GM18498 (cell line): ENCODE data around the gene PHETA1.
A peak's percentile ranks its signal among the peaks of the same experiment; 100 is the strongest.

ENCODE experiments used
- ATAC-seq: cut with Tn5 transposase; IDR thresholded peaks from one replicate; pipeline ENCODE4 v1.9.1; 2021; ENCODE audit warnings: mild to moderate bottlenecking, moderate library complexity; ENCODE audit not compliant: unreplicated experiment

The PHETA1 gene, protein sequence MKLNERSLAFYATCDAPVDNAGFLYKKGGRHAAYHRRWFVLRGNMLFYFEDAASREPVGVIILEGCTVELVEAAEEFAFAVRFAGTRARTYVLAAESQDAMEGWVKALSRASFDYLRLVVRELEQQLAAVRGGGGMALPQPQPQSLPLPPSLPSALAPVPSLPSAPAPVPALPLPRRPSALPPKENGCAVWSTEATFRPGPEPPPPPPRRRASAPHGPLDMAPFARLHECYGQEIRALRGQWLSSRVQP

DNA sequence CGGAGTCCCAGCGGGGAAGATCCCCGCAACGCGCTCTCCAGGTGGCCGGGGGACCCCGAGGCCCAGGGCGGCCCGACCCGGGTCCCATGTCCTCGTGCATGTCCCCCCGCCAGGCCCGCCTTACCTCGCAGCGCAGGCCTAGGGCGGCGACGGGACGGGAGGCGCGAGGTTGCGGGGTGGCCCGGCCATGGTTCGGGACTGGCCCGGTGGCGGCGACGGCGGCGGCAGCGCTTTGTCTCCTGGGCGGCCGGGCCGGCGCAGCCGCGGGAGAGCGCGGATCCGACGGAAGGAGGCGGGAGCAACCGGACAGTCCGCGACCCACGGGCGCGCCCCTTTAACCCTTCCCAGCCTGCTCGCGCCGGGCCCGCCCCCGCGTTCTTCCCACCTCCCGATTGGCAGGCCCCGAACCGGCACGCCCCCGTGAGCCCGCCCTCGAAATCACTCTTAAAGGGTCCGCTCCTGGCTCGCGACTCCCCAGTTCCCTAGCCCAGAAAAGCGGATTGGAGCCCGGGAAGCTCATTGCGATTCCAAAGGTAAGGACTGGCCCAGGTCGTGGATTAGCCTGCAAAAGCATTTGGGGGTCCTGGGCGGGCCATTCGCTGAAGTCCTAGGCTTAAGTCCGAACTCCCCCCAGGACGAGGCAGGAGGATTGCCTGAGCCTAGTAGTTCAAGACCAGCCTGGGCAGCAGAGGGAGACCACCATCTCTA, at the start of gene PHETA1:
Gene PHETA1, minus strand, starts transcription at position 308 of the 708 bp plus-strand sequence. CDS start 5,668 bp downstream, outside the sequence.
- ATAC-seq, result peak; percentile 98

DNA sequence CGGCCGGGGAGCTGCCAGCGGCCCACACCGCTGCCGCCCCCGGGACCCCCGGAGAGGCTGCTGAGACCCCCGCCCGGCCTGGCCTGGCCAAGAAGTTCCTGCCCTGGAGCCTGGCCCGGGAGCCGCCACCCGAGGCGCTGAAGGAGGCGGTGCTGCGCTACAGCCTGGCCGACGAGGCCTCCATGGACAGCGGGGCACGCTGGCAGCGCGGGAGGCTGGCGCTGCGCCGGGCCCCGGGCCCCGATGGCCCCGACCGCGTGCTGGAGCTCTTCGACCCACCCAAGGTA, 49.6 kb upstream of the PHETA1 start:
- no peak for ATAC-seq

DNA sequence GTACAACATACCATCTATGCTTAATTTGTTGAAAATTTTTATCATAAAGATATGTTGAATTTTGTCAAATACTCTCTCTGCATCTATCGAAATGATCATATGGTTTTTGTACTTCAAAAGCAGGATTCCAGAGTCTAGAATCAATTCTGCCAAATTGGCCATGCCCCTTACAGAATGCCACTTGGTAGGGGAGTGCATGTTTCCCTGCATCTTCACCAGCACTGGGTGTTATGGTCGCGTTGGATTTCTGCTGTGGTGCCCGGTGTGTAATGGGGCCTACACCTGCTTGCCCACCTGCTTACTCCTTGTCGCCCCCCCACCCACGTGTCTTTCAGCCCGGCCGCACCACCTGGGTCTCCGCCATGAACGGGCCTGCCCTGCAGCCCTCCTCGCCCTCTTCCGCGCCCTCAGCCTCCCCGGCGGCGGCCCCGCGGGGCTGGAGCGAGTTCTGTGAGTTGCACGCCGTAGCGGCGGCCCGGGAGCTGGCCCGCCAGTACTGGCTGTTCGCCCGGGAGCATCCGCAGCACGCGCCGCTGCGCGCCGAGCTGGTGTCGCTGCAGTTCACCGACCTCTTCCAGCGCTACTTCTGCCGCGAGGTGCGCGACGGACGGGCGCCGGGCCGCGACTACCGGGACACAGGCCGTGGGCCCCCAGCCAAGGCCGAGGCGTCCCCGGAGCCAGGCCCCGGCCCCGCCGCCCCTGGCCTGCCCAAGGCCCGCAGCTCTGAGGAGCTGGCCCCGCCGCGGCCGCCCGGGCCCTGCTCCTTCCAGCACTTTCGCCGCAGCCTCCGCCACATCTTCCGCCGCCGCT, 49.1 kb upstream of the PHETA1 start:
- ATAC-seq, result no peak

DNA sequence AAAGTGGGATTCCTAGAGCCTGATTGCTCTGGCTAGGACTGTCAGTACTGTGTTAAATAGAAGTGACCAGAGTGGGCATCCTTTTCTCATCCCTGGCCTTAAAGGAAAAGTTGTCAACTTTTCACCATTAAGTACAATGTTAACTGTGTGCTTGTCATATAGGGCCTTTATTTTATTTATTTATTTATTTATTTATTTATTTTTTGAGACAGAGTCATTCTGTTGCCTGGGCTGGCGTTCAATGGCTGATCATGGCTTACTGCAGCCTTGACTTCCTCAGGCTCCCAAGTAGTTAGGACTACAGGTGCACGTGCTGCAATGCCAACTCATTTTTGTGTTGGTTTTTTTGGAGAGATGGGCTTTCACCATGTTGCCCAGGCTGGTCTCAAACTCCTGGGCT, 48.4 kb upstream of the PHETA1 start:
- no peak for ATAC-seq

GRCh38 chr12:111414711-111415252, 45.9 kb upstream of the PHETA1 start:
- no peak for ATAC-seq

DNA sequence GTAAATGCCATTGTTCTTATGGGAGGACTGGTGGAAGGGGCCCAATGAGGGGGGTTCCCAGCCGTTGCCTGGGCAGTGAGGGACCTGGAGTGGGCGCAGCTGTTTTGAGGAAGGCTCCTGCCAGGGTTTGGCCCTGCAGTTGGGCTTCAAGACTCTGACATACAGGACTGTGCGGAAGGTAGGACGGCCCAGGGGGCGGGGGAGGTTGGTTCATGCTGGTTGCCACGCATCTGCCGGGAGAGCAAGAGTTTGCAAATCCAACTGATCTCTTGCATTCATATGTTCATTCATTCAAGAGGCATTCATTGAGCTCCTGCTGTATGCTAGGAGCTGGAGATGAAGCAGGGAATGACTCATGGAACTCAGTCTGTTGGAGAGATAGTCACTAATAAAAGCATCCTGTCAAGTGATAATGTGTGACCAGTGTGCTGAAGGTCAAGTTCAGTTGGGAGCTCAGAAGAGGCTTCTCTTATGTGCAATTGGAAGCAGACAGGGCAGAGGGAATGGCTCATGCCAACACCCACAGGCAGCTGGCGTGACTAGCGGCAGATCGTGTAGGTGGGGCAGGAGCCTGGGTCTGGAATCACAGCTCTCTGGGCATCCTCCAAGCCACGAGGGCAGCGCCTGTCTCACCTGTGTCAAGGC, 44.7 kb upstream of the PHETA1 start:
- ATAC-seq, result no peak

DNA sequence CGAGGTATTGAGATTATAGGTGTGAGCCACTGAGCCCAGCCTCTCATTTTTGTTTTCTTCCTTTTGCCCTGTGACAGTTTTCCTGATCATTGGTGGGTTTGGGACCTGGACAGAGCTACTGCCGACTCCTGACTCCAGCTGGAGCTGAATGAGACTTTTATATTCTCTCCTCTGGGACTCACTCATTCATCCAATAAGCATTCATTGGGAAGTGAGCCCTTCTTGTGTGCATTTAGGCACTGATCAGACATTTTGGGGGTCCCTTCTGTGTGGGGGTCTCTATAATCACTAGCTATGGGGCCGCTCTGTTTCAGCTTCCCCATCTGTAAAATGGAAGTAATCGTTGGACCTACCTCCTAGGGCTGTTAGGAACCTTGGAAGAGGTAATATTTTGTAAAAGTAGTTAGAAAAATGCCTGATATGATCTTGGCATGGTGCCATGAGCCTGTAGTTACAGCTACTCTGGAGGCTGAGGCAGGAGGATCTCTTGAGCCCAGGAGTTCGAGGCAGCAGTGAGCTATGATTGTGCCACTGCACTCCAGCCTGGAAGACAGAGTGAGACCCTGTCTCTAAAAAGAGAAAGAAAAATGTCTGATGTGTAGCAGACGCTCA, 44.0 kb upstream of the PHETA1 start:
- ATAC-seq, result no peak

DNA sequence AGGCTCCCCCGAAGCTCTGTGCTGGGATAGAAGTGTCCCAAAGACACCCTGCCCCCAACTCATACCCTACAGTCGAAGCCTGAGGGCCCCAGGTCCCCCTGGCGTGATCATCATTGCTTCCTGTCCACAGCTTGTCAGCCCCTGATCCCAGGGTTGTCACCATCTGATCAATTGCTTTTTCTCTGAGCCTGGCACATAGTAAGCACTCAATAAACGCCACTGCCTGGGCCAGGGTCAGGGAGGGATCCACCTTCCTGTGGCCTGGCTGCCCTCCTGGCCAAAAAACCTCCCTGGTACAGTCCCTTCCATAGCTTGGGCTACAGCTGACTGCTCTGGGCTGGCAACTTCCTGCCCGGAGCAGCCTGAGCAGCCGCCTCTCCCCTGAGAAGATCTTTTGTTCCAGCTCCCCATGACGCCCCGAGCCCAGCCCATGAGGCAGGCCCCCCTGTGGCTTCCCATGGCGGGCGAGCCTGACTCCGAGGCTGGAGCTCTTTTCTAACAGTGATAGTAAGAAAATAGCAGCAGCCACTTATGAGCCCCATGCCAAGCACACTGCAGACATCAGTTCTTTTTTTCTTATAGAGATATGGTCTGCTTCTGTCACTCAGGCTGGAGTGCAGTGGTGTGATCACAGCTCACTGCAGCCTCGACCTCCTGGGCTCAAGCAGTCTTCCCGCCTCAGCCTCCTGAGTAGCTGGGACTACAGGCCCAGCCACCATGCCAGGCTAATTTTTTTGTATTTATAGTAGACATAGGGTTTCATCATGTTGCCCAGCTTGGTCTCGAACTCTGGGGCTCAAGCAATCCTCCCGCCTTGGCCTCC, 43.3 kb upstream of the PHETA1 start:
- no peak for ATAC-seq

DNA sequence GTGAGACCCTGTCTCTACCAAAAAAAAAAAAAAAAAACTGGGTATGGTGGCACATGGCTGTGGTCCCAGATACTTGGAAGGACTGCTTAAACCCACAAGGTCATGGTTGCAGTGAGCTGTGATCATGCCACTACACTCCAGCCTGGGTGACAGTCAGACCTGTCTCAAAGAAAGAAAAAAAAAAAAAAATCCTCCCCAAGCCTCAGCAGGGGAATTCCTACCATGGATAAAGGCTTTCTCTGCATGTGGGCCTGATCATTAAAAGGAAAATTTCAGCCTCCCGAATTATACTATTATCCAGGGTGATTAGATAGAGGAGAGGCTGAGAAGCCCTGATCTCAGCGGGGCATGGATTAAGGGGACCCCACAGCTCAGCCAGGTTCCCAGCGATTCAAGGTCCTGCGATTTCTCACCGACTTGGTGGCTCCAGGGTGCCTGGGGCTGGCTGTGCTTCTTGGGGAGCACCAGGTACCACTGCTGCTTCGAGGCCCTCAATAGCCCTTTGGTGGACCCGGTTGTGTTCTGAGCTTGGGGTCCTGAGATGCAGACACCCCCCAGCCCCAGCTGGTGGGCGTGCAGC, 42.4 kb upstream of the PHETA1 start:
- no peak for ATAC-seq

GRCh38 chr12:111410431-111411184, 41.7 kb upstream of the PHETA1 start:
- no peak for ATAC-seq

GRCh38 chr12:111409780-111410430, 41.0 kb upstream of the PHETA1 start:
- no peak for ATAC-seq

- no peak for ATAC-seq
Measured at GRCh38 chr12:111409403-111409779, 40.5 kb upstream of the PHETA1 start.

DNA sequence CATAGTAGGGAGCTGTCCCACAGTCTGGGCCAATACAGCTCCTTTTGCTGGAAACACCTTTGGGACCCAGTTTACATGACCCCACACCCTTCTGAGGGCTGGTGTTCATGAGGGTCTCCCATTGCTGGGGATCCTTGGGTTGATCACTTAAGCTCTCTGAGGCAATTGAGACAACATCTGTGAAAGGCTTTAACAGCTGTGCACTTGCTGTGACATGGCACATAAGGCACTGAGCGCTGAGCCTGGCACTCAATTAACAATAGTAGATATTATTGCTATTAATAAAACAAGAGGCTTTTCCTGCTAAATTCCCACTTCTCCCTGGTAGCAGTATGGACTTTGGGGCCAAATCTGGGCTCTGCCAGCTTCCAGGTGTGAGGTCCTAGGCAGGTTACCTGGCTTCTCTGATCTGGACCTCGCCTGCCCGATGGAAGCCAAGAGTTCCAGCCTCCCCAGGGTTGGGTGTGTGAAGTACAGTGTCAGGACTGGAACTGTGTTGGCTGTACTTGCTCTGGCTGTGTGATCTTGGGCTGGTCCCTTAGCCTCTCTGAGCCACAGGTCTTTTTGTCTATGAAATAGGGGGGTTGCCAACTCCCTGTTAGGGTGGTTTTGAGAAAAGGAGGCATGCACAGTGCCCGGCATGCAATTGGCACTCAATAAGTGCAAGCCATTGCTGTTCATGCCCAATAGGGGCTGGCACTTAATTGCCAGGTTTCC, 39.9 kb upstream of the PHETA1 start:
- no peak for ATAC-seq

- no peak for ATAC-seq
Measured at GRCh38 chr12:111408116-111408440, 39.2 kb upstream of the PHETA1 start.

GRCh38 chr12:111407377-111408115, 38.7 kb upstream of the PHETA1 start:
- ATAC-seq, result no peak

GRCh38 chr12:111406474-111407376, 37.8 kb upstream of the PHETA1 start:
- ATAC-seq, result no peak
